CD4-positive, alpha-beta memory T cell (primary cell): ENCODE measurements around the gene ADGRE1. TPM values are rescaled to one million over a fixed set of nuclear protein-coding genes. Genes with fewer than 3 reads are reported as not detected.

Experiments used
- polyA plus RNA-seq, 2 donors: library from polyadenylated mRNA; unstranded; fragments of 300-500 nt; fragmentation: Illumina TruSeq; gene quantifications; one replicate each; pipeline ENCODE4 v1.2.3, GENCODE V29; 2021
- total RNA-seq, 2 experiments: library from RNA; stranded (reverse); gene quantifications; one replicate each; pipeline ENCODE4 v1.2.3, GENCODE V29; 2021

ADGRE1 gene
- total and polyA plus RNA-seq, 4 experiments from 2014 or later: 2.9 to 10.6 (median 9.3) TPM

Other genes with a start within 250 kb of the ADGRE1 start
- gene TNFSF14, start 217.4 kb upstream of the ADGRE1 start, total RNA-seq: 10 to 100 TPM; 12.5 to 14.0 TPM
- 10 to 100 TPM in 1 of 2 donors, 1 to 10 TPM in 1; 3.1 to 18.9 TPM for gene TNFSF14, start 217.4 kb upstream of the ADGRE1 start, polyA plus RNA-seq
- 1 to 10 TPM; 1.5 to 2.2 TPM for gene C3, start 166.9 kb upstream of the ADGRE1 start, total RNA-seq
- not detected for gene C3, start 166.9 kb upstream of the ADGRE1 start, polyA plus RNA-seq
- 10 to 100 TPM; 75.6 to 85.3 TPM for gene GPR108, start 150.0 kb upstream of the ADGRE1 start, total RNA-seq
- 100 to 1,000 TPM in 1 of 2 donors, 10 to 100 TPM in 1; 99.2 to 183 TPM for gene GPR108, start 150.0 kb upstream of the ADGRE1 start, polyA plus RNA-seq
- gene TRIP10, start 147.9 kb upstream of the ADGRE1 start, total RNA-seq: 1 to 10 TPM; 6.1 to 6.5 TPM
- gene TRIP10, start 147.9 kb upstream of the ADGRE1 start, polyA plus RNA-seq: 1 to 10 TPM; 1.1 to 2.0 TPM
- gene SH2D3A, start 120.1 kb upstream of the ADGRE1 start, total RNA-seq: 10 to 100 TPM; 59.3 to 64.3 TPM
- gene SH2D3A, start 120.1 kb upstream of the ADGRE1 start, polyA plus RNA-seq: 10 to 100 TPM; 26.9 to 37.9 TPM
- 10 to 100 TPM; 82.5 to 87.6 TPM for gene VAV1, start 114.9 kb upstream of the ADGRE1 start, total RNA-seq
- gene VAV1, start 114.9 kb upstream of the ADGRE1 start, polyA plus RNA-seq: 10 to 100 TPM; 16.0 to 23.9 TPM
- not detected for gene MBD3L2B, start 133.9 kb downstream of the ADGRE1 start, total RNA-seq
- gene MBD3L2B, start 133.9 kb downstream of the ADGRE1 start, polyA plus RNA-seq: not detected
- not detected for gene MBD3L5, start 143.0 kb downstream of the ADGRE1 start, total RNA-seq
- not detected for gene MBD3L5, start 143.0 kb downstream of the ADGRE1 start, polyA plus RNA-seq
- not detected for gene MBD3L4, start 152.6 kb downstream of the ADGRE1 start, total RNA-seq
- not detected for gene MBD3L4, start 152.6 kb downstream of the ADGRE1 start, polyA plus RNA-seq
- not detected for gene MBD3L2, start 161.7 kb downstream of the ADGRE1 start, total RNA-seq
- not detected for gene MBD3L2, start 161.7 kb downstream of the ADGRE1 start, polyA plus RNA-seq
- not detected for gene MBD3L3, start 171.1 kb downstream of the ADGRE1 start, total RNA-seq
- not detected for gene MBD3L3, start 171.1 kb downstream of the ADGRE1 start, polyA plus RNA-seq
- gene ZNF557, start 182.1 kb downstream of the ADGRE1 start, total RNA-seq: 10 to 100 TPM; 32.3 to 33.2 TPM
- gene ZNF557, start 182.1 kb downstream of the ADGRE1 start, polyA plus RNA-seq: 1 to 10 TPM in 1 of 2 donors, under 1 TPM in 1; 0.94 to 9.8 TPM